Ascending aorta (tissue), 2 donors: ENCODE measurements around the gene CMTR1. TPM values are rescaled to one million over a fixed set of nuclear protein-coding genes. Genes with fewer than 3 reads are reported as not detected.

Experiments used
- DNase-seq, 2 donors: peaks; one replicate each; pipeline ENCODE4 v3.0.0-alpha.2; 2019; ENCODE audit warnings: low spot score in 2 of 2
- H3K27ac ChIP-seq, 2 donors: fragments of 200-600 bp; sonication (generic); one replicate each; pipeline ENCODE4 v1.5.1; 2016 to 2017; ENCODE audit warnings: mild to moderate bottlenecking in 1 of 2
- H3K27me3 ChIP-seq: fragments of 200-600 bp; sonication (generic); one replicate; pipeline ENCODE4 v1.5.1; 2017
- H3K36me3 ChIP-seq, 2 donors: fragments of 200-600 bp; sonication (generic); one replicate each; pipeline ENCODE4 v1.5.1; 2016
- H3K4me1 ChIP-seq, 2 donors: fragments of 200-600 bp; sonication (generic); one replicate each; pipeline ENCODE4 v1.5.1; 2016 to 2017; ENCODE audit warnings: mild to moderate bottlenecking in 1 of 2
- H3K4me3 ChIP-seq, 2 donors: fragments of 200-600 bp; sonication (generic); one replicate each; pipeline ENCODE4 v1.5.1; 2016 to 2017; ENCODE audit warnings: mild to moderate bottlenecking in 1 of 2
- H3K9me3 ChIP-seq, 2 donors: fragments of 200-600 bp; sonication (generic); one replicate each; pipeline ENCODE4 v1.5.1; 2016
- CTCF ChIP-seq, 3 experiments: fragments of 200-600 bp in 2 of 3; fragments of 450-650 bp in 1 of 3; sonication (generic) in 2 of 3; IDR thresholded peaks; one replicate each; pipeline ENCODE4 v1.5.1; 2016 to 2019; ENCODE audit warnings: antibody characterized with exemption in 3 of 3, mild to moderate bottlenecking in 1 of 3, moderate library complexity in 1 of 3
- intact Hi-C: fragments of 100-400 bp; cut with DNase I; formaldehyde crosslinking; loops from one replicate; pipeline ENCODE4 v1.15.1; 2023
- total RNA-seq: library from RNA; depleted of rRNA; stranded (reverse); fragments of >200 nt; gene quantifications from one replicate; pipeline ENCODE4 v1.1.0, GENCODE V29; 2016

CMTR1 gene
- total RNA-seq, 1 donor from 2014 or later = 24.5 TPM

- H3K27ac ChIP-seq = no peak overlapping the region
- no peaks in the 10 kb centered on the region for H3K27me3 ChIP-seq
- no peak for TF ChIP-seq CTCF (IDR thresholded peaks at IDR 0.05)
- no peaks in the 10 kb centered on the region for H3K36me3 ChIP-seq
- no peak for DNase-seq
- H3K9me3 ChIP-seq = no peaks in the 10 kb centered on the region
- intact Hi-C loops = no loop called here
- H3K4me1 ChIP-seq = no peaks in the 10 kb centered on the region
- no peak overlapping the region for H3K4me3 ChIP-seq
These were observed 78.2 kb downstream of the CMTR1 start for GRCh38 chr6:37511201-37511600.

- H3K4me3 ChIP-seq = no peak overlapping the region
- H3K27ac ChIP-seq = no peak overlapping the region
- H3K9me3 ChIP-seq = no peaks in the 10 kb centered on the region
- DNase-seq = no peak
- no peak for TF ChIP-seq CTCF (IDR thresholded peaks at IDR 0.05)
- intact Hi-C loops = no loop called here
- no peaks in the 10 kb centered on the region for H3K4me1 ChIP-seq
- no peaks in the 10 kb centered on the region for H3K36me3 ChIP-seq
- no peaks in the 10 kb centered on the region for H3K27me3 ChIP-seq
These were observed 78.9 kb downstream of the CMTR1 start for GRCh38 chr6:37511910-37512399.

- no peak for TF ChIP-seq CTCF (IDR thresholded peaks at IDR 0.05)
- Histone ChIP-seq H3K4me3 (no peak overlapping the region), H3K36me3 (no peaks in the 10 kb centered on the region), H3K9me3 (no peaks in the 10 kb centered on the region), H3K27me3 (no peaks in the 10 kb centered on the region), H3K27ac (no peak overlapping the region), H3K4me1 (no peaks in the 10 kb centered on the region)
- intact Hi-C loops = no loop called here
- DNase-seq = no peak
These were observed 79.5 kb downstream of the CMTR1 start for GRCh38 chr6:37512400-37513011.

GRCh38 chr6:37513155-37513554 is 80.1 kb downstream of the CMTR1 start:
- intact Hi-C loops = no loop called here
- Histone ChIP-seq H3K4me3 (no peak overlapping the region), H3K27me3 (no peaks in the 10 kb centered on the region), H3K36me3 (no peaks in the 10 kb centered on the region), H3K9me3 (no peaks in the 10 kb centered on the region), H3K27ac (no peak overlapping the region), H3K4me1 (no peaks in the 10 kb centered on the region)
- no peak for TF ChIP-seq CTCF (IDR thresholded peaks at IDR 0.05)
- no peak for DNase-seq

- Histone ChIP-seq H3K27me3 (no peaks in the 10 kb centered on the region), H3K9me3 (no peaks in the 10 kb centered on the region), H3K27ac (no peak overlapping the region), H3K4me3 (no peak overlapping the region), H3K36me3 (no peaks in the 10 kb centered on the region), H3K4me1 (no peaks in the 10 kb centered on the region)
- no peak for DNase-seq
- TF ChIP-seq CTCF (IDR thresholded peaks at IDR 0.05) = no peak
- intact Hi-C loops = no loop called here
These were observed 80.6 kb downstream of the CMTR1 start for GRCh38 chr6:37513576-37513975.

GRCh38 chr6:37514321-37514771 is 81.3 kb downstream of the CMTR1 start:
- H3K9me3 ChIP-seq = no peaks in the 10 kb centered on the region
- no peaks in the 10 kb centered on the region for H3K36me3 ChIP-seq
- TF ChIP-seq CTCF (IDR thresholded peaks at IDR 0.05) = no peak
- no peak overlapping the region for H3K27ac ChIP-seq
- no peaks in the 10 kb centered on the region for H3K27me3 ChIP-seq
- H3K4me3 ChIP-seq = no peak overlapping the region
- no peak for DNase-seq
- intact Hi-C loops = no loop called here
- no peaks in the 10 kb centered on the region for H3K4me1 ChIP-seq
